Kidney (tissue), 14 donors: Measurements from ENCODE around the gene ASB3. TPM values are rescaled to one million over a fixed set of nuclear protein-coding genes. Genes with fewer than 3 reads are reported as not detected.

Experiments
- DNase-seq, 5 donors: peaks; one replicate each; pipeline ENCODE4 v3.0.0-alpha.2; 2013 to 2020
- FAIRE-seq: peaks from 2 replicates; lab custom pipeline; 2012; peaks lifted over from hg19 to GRCh38; lab: Jason Lieb, UNC
- H3K27ac ChIP-seq, 2 donors: one replicate each; pipeline ENCODE4 v1.7.0; 2013; ENCODE audit warnings: low read depth in 2 of 2, low read length in 2 of 2, inconsistent platforms in 1 of 2
- H3K27me3 ChIP-seq: one replicate; pipeline ENCODE4 v1.7.1; 2013; ENCODE audit warnings: low read length, inconsistent platforms; ENCODE audit not compliant: control insufficient read depth, insufficient read depth
- H3K36me3 ChIP-seq, 3 donors: one replicate each; pipeline versions ENCODE4 v1.7.0 to v1.7.1; 2013; ENCODE audit warnings: low read length in 3 of 3, control low read depth in 1 of 3, inconsistent platforms in 1 of 3; ENCODE audit not compliant: insufficient read depth in 3 of 3, control insufficient read depth in 2 of 3
- H3K4me1 ChIP-seq, 3 donors: one replicate each; pipeline versions ENCODE4 v1.7.0 to v1.7.1; 2013; ENCODE audit warnings: low read length in 3 of 3, inconsistent platforms in 1 of 3, low read depth in 1 of 3; ENCODE audit not compliant: control insufficient read depth in 2 of 3, insufficient read depth in 2 of 3
- H3K4me3 ChIP-seq, 3 donors: one replicate each; pipeline versions ENCODE4 v1.7.0 to v1.8.1; 2013; ENCODE audit warnings: low read length in 3 of 3, control low read depth in 1 of 3, inconsistent platforms in 1 of 3
- H3K9ac ChIP-seq, 3 donors: one replicate each; pipeline versions ENCODE4 v1.7.0 to v1.7.1; 2013; ENCODE audit warnings: low read length in 3 of 3, control low read depth in 1 of 3, inconsistent platforms in 1 of 3
- H3K9me3 ChIP-seq, 3 donors: one replicate each; pipeline versions ENCODE4 v1.7.0 to v1.7.1; 2013; ENCODE audit warnings: low read length in 3 of 3, control low read depth in 1 of 3, inconsistent platforms in 1 of 3; ENCODE audit not compliant: control insufficient read depth in 2 of 3, insufficient read depth in 1 of 3
- intact Hi-C: fragments of 100-400 bp; cut with DNase I; formaldehyde crosslinking; loops from one replicate; pipeline ENCODE4 v1.11.1; 2022
- polyA plus RNA-seq: library from polyadenylated mRNA; stranded (reverse); fragments of 350-450 nt; fragmentation: Illumina TruSeq; extraction: RNeasy Lipid Tissue Mini Kit (QIAGEN cat#74804); gene quantifications from one replicate; pipeline ENCODE4 v1.2.3, GENCODE V29; 2014; ENCODE audit warnings: low read depth, low replicate concordance; ENCODE audit not compliant: insufficient read depth
- total RNA-seq: library from RNA; stranded (reverse); fragmentation: NEBNext Ultra II Directional; extraction: Animal tissue kit (Norgen Biotek cat#: 25700); gene quantifications from one replicate; pipeline ENCODE4 v1.2.1, GENCODE V29; 2021
- TF ChIP-seq, protein P1 (sequence below): IDR thresholded peaks from 3 replicates; pipeline ENCODE4 v1.5.1; 2012; ENCODE audit warnings: mild to moderate bottlenecking, moderate library complexity, borderline replicate concordance; ENCODE audit not compliant: insufficient read depth; ENCODE audit errors: extremely low read depth
- donor health status: control.
- donor health status: control.
- donor health status: control.
- donor health status: control.
- donor health status: control.
- donor health status: DM: yes; HTN: yes; CAD: no.
- donor health status: Normal renal cell carcinoma (clear cell type).

Gene ASB3
- total and polyA plus RNA-seq, 2 donors from 2014 or later: 8.0 to 20.1 TPM

DNA sequence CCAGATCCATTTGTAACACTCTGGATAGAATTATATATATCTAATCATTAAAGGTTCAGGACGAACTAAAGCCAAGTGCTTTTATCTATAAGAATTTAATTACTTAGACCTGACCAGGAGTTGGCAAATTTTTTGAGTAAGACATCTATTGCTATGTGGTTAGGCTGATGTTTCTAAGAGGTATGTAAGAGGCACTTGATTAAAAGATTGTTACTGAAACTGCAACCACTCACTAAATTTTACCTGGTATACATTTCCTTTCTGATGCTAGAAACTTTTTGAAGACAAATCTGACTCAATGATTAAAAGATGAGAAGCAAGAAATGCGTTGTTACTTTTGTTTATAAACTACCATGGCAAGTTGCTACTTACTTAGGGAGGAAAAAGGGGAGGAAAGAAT lies 95.9 kb downstream of the ASB3 start:
- Histone ChIP-seq H3K9ac (no peak overlapping the region), H3K4me3 (no peak overlapping the region)
- FAIRE-seq: no peak

DNA sequence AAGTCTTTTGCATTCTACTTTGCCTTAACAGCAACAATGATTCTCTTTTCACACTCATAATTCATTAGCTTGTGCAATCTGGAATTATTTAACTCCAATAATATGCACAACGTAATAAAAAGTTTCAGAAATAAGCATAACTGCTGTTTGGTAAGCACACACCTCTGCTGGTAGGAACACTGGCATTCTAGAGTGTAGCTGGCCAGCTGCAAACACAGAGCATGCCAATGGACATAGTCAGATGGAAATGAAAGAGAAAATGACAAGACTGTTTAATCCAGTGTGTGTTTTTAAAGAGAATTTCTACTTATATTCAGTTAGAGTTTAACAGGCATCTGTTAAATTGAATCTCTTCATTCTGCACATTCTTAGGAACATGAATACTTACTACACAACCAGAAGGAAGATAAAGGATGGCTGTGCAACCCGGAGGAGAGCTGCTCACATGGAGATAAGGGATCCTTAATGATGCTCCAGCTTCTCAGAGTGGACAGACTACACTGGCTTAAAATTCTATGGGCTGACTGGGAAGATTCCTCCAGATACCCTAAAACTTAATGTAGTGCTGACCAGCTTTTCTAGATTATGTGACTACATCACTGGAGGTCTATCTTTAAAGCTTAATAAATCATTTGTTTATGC lies 113.8 kb downstream of the ASB3 start:
- Histone ChIP-seq H3K36me3 (no peaks in the 10 kb centered on the region), H3K27me3 (no peaks in the 10 kb centered on the region), H3K9ac (no peak overlapping the region), H3K27ac (no peak overlapping the region), H3K4me3 (no peak overlapping the region), H3K9me3 (no peaks in the 10 kb centered on the region), H3K4me1 (no peaks in the 10 kb centered on the region)
- DNase-seq: no peak
- FAIRE-seq: no peak
- TF ChIP-seq, protein P1, sequence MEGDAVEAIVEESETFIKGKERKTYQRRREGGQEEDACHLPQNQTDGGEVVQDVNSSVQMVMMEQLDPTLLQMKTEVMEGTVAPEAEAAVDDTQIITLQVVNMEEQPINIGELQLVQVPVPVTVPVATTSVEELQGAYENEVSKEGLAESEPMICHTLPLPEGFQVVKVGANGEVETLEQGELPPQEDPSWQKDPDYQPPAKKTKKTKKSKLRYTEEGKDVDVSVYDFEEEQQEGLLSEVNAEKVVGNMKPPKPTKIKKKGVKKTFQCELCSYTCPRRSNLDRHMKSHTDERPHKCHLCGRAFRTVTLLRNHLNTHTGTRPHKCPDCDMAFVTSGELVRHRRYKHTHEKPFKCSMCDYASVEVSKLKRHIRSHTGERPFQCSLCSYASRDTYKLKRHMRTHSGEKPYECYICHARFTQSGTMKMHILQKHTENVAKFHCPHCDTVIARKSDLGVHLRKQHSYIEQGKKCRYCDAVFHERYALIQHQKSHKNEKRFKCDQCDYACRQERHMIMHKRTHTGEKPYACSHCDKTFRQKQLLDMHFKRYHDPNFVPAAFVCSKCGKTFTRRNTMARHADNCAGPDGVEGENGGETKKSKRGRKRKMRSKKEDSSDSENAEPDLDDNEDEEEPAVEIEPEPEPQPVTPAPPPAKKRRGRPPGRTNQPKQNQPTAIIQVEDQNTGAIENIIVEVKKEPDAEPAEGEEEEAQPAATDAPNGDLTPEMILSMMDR: no peak
- intact Hi-C loops: no loop called here

More for the DNA sequence above, 95.9 kb downstream of the ASB3 start:
- no peak for DNase-seq
- intact Hi-C loops: no loop called here
- no peaks in the 10 kb centered on the region for H3K9me3 ChIP-seq
- no peaks in the 10 kb centered on the region for H3K27me3 ChIP-seq
- H3K4me1 ChIP-seq: no peaks in the 10 kb centered on the region
- no peaks in the 10 kb centered on the region for H3K36me3 ChIP-seq
- no peak overlapping the region for H3K27ac ChIP-seq
- TF ChIP-seq, protein P1: no peak

DNA sequence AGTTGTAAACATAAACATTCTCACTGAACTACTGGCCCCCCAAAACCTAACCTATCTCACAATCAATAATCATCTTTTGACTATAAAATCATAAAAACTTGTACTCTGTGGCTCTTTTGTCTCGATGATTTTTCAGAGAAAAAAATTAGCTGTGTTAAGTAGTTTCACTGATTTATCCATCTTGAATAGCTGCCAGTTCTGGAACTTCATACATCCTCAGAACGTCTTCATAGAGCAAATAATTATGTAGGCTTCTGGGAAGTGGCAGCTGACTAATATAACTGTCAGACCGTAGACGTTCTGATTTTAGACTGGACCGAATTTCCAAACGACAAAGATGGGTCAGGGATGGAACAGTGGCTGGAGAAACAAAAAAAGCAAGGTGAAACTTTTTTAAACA lies 116.4 kb downstream of the ASB3 start:
- FAIRE-seq (no peak), DNase-seq (peak in 2 of 5 donors; percentile 66 to 91)

More for the DNA sequence above, 116.4 kb downstream of the ASB3 start:
- Histone ChIP-seq H3K36me3 (no peaks in the 10 kb centered on the region), H3K27me3 (no peaks in the 10 kb centered on the region), H3K4me3 (no peak overlapping the region), H3K4me1 (no peaks in the 10 kb centered on the region), H3K9ac (no peak overlapping the region), H3K27ac (no peak overlapping the region), H3K9me3 (no peaks in the 10 kb centered on the region)
- TF ChIP-seq, protein P1: no peak
- intact Hi-C loops: no loop called here
